ENCODE data around the gene SMCP.

DNA sequence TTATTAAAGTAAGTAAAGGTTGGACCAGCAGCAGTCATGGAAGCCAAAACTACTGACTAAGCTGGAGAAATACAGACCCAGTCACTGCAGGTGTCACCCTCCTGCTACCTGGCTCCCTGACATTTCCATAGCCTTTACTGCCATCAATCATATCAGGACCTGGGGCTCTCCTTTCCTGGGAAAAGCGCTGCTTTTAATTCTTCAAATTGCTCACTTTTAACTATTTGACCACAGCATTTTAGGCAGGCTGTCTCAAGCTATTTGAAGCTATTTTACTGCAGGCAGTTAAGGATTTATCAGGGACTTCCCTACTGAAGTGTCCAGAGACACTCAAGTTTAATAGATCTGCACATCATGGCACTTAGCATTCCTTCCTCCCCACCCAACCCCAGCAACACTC, 34.3 kb downstream of the SMCP start:
- TF ChIP-seq, protein P1, sequence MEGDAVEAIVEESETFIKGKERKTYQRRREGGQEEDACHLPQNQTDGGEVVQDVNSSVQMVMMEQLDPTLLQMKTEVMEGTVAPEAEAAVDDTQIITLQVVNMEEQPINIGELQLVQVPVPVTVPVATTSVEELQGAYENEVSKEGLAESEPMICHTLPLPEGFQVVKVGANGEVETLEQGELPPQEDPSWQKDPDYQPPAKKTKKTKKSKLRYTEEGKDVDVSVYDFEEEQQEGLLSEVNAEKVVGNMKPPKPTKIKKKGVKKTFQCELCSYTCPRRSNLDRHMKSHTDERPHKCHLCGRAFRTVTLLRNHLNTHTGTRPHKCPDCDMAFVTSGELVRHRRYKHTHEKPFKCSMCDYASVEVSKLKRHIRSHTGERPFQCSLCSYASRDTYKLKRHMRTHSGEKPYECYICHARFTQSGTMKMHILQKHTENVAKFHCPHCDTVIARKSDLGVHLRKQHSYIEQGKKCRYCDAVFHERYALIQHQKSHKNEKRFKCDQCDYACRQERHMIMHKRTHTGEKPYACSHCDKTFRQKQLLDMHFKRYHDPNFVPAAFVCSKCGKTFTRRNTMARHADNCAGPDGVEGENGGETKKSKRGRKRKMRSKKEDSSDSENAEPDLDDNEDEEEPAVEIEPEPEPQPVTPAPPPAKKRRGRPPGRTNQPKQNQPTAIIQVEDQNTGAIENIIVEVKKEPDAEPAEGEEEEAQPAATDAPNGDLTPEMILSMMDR (conservative IDR thresholded peaks at IDR 0.05; ENCODE audit: low read length), result no peak
- TF ChIP-seq EZH2phosphoT487 (IDR thresholded peaks at IDR 0.05; ENCODE audit: borderline replicate concordance), result no peak
